Activated CD4-positive, alpha-beta T cell treated with anti-CD3 and anti-CD28 coated beads, Interleukin-10, Interleukin-2, amounts not matched to agents 100 ng/mL and 50 ng/mL, durations not matched to agents 16 hours and 8 hours (primary cell): ENCODE results near the gene NSUN4.
"Not testable (repeated sequence)": the region's sequence is repeated elsewhere in the genome, so short reads cannot be mapped to it uniquely, and the experiment has no call there.

Experiments used
- DNase-seq: peaks from one replicate; pipeline ENCODE4 v3.0.0-alpha.2; 2020

Gene NSUN4

DNA sequence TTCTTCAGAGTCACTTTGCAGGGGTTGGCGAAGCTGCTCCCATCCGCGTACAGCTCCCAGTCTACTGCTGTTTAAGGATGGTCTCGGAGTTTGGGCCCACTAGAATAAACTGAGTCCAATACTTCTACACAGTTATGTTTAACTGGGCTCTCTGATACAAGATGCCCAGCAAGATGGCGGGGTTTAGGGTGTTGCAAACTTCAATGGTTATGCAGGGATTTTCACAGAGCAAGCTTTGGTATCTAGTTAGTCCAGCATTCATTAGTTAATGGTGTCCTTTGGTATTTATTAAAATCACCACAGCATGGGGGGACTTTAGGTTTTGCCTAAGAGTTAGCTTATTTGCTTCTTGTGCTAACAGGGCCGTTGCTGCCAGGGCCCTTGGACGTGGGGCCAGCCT lies 12.4 kb upstream of the NSUN4 start:
- DNase-seq = not testable (repeated sequence)

DNA sequence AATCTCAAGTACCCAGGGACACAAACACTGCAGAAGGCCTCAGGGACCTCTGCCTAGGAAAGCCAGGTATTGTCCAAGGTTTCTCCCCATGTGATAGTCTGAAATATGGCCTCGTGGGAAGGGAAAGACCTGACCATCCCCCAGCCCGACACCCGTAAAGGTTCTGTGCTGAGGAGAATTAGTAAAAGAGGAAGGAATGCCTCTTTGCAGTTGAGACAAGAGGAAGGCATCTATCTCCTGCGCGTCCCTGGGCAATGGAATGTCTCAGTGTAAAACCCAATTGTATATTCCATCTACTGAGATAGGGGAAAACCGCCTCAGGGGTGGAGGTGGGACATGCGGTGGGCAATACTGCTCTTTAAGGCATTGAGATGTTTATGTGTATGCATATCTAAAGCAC lies 10.8 kb upstream of the NSUN4 start:
- not testable (repeated sequence) for DNase-seq

DNA sequence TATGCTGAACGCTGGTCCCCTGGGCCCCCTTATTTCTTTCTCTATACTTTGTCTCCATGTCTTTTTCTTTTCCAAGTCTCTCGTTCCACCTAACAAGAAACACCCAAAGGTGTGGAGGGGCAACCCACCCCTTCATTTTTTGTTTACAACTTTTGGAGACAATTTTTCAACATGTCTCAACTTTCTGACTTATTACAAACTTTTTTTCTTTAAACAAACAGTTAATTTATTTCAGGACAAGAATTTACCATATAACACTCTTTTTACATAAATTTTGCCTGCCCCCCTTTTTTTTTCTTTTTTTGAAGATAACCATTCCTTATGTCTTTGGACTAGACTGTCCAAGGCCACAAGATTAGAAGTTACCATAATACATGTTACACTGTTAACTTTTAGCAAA lies 10.2 kb upstream of the NSUN4 start:
- DNase-seq = not testable (repeated sequence)

DNA sequence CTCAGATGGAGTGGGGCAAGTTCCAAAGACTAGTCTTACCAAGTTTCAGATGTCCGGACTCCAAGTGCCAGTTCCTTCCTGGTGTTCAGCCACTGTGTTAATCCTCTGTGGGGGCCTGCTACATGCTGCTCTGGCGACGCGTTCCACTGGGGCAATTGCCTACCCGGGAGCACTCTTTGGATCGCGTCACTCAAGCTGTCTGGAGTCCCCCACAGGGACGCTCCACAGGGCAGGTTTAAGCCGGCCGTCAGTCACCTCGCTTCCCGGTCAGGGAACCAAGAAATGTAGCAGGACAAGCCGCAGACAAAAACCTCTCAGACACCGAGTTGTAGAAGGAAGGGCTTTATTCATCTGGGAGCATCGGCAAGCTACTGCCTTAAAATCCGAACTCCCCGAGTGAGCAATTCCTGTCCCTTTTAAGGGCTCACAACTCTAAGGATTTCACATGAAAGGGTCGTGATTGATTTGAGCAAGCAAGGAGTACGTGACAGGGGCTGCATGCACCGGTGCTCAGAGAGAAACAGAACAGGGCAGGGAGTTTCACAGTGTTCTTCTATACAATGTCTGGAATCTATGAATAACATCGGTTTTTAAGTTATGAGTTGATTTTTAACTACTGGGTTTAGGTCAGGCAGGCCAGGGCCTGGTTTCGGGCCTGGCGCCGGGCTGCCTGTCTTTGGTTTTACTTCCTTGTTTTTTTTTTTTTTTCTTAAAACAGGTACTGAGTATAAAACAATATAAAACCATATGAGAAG lies 8.6 kb upstream of the NSUN4 start:
- DNase-seq = not testable (repeated sequence)

DNA sequence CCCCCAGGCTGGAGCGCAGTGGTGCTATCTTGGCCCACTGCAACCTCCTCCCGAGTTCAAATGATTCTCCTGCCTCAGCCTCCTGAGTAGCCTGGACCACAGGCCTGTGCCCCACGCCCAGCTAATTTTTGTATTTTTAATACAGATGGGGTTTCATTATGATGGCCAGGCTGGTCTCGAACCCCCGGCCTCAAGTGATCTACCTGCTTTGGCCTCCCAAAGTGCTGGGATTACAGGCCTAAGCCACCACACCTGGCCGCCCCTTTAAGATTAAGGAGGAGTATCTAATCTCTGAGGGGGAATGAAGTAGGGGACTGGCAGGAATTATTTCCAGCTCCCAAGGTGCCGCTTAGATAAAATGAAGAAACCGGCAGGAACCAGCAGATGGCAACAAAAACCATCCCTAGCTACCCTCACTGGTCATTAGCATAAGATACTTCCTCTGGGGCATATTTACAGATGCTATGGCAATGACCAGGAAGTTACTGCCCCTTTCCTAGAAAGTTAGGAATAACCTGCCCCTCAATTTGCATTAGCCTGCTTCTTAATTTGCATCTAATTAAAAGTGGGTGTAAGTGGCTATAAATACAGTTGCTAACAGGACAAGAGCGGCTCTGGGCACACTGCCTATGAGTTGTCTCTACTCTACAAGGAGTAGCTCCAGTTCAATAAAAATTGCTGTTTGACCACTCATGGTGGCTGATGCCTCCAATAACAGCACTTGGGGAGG lies 7.1 kb upstream of the NSUN4 start:
- DNase-seq = no peak

DNA sequence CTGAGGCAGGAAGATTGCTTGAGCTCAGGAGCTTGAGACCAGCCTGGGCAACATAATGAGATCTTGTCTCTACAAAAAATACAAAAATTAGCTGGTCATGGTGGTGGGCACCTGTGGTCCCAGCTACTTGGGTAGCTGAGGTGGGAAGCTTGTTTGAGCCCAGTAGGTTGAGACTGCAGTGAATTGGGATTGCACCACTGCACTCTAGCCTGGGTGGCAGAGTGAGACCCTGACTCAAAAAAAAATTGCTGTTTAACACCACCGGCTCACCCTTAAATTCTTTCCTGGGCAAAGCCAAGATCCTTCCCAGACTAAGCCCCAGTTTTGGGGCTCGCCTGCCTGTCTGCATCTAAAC lies 6.6 kb upstream of the NSUN4 start:
- DNase-seq = no peak

DNA sequence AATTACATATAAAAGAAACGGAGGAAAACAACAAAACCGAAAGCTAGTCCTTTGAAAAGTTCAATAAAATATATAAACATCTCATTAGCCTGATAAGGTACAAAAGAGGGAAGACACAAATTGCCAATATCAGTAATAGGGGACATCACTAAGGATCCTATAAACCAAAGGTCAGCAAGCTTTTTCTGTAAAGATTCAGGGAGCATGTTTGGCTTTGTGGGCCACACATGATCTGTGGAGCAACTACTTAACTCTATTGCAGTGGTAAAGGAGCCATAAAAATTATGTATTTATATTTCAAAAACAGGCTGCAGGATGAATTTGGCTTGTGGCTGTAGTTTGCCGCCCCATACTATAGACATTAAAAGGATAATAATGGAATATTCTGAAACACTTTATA lies 5.5 kb upstream of the NSUN4 start:
- no peak for DNase-seq

DNA sequence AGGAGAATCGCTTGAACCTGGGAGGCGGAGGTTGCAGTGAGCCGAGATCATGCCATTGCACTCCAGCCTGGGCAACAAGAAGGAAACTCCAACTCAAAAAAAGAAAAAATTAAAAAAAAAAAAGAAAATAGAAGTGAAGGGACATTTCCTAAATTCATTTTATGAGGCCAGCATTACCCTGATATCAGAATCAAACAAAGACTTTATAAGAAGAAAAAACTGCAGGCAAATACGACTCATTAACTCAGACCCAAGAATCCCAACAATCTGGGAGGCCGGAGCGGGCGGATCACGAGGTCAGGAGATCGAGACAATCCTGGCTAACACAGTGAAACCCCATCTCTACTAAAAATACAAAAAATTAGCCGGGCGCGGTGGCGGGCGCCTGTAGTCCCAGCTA lies 3.2 kb upstream of the NSUN4 start:
- DNase-seq = not testable (repeated sequence)

DNA sequence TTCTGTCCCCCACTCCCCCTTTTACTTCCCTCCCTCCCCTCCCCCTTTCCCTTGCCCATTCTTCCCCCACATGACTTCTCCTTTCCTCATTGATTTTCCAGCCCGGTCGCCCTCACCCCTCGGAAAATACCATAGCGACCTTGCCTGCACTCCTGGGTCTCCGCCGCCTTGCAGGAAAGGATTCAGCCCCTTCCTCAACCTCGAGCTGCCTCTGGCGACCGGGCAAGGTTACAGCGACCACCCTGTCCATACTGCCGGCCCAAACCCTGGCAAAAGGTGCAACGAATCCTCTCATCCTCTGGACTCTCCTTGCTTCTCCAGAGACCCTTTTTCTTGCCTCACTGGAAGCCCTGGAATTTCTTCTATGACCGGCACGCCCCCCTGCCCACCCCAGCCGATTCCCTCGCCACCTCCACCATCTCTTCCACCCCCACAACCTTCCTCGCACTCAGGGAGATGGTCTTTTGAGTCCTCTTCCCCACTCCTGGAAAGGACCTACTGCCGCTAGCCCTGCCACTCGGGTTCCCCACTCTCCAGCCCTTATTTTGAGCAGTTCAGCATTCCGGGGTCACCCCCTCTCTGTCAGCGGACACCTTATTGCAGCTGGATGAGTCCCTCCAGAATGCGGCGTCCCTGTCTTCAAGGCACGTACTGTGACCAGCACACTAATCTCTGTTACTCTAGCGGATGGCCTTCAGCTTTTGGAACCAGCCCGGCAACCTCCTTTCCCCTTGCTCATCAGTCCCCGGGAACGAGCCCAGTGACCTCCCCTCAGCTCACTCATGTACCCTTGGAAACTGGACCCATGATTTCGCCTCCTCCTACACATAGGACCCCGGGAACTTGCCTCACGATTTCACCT lies 846 bp downstream of the NSUN4 start:
- DNase-seq = no peak

DNA sequence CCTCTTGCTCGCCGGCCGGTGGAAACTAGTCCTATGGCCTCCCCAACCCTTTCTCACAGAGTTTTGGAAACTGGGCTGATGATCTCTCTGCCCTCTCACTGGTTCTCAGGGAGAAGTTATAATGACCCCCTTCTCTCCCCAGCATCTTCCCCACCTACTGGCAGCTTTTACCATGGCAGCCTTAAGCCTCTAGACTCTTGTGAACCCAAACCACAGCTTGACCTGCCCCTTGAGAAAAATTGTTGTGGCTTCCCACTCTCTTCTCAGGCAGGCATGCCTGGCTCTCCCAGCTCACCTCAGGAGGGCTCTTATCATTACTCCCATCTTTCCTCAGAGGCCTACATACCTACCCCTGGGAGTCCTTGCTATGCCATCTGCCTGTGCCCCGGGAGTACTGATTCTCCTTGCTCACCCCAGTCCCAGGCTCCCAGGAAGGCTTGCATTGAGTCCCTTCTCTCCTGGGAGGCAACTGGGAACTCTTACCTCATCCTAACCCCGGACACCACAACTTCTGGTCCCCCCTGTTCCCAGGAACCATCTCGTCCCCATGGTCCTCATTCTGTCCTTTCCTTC lies 1.6 kb downstream of the NSUN4 start:
- peak; percentile 20 for DNase-seq

DNA sequence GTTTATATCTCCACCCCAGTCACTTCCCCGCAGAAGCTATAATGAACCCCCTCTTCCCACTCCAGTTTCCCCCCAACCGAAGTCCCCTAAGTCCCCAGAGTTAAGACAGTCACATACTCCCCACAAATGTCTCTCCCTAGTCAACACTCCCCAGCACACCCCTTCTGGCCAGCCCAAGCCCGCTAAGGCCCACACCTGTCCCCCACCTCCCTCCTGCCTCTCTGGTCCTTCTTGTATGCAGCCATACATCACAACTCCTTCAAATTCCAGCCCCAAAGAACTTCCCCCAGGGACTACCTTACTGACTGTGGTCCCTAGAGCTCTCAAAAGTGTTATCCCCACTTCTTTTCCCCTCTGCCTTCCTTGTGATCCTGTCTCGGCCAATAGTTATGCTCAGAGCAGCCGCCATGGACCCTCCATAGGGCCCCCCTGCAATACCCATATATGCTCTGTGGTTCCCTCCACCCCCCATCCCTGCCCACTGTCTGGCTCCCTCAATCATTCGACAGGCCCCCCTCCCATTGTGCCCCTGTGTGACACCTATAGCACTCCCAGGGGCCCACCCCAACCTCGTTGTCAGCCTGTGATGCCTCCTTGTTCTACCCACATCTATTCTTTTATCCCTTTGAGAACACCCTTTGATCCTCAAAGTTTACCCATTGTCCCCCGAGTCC lies 2.2 kb downstream of the NSUN4 start:
- no peak for DNase-seq

DNA sequence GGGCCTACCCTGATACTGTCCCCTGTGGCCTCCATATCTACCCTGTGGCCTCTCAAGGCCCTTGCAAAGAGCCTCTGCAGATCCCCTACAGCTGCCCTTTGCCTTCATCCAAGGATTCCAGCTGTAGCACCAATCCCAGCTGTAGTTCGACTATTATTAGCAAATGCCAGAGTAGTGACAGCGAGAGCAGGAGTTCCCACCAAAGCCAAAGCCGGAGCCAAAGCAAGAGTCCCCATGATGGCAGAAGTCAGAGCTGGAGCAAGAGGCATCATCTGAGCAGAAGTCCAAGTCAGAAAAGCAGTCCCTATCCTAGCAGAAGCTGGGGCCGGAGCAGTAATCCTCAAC lies 2.7 kb downstream of the NSUN4 start:
- DNase-seq = no peak

DNA sequence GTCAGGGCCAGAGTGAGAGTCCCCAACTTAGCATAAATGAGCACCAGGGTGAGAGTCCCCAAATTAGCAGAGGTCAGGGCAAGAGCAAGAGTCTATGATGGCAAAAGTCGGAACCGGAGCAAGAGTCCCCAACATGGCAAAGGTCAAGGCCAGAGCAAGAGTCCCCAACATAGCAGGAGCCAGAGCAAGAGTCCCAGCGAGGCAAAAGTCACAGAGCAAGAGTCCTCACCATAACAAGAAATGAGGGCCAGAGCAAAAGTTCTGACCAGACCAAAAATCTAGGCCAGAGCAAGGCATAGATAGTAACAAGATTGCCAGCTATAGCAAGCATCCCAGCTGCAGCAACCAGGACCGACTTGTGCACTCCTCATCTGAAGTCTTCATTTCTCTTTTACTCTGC lies 3.1 kb downstream of the NSUN4 start:
- DNase-seq = no peak

DNA sequence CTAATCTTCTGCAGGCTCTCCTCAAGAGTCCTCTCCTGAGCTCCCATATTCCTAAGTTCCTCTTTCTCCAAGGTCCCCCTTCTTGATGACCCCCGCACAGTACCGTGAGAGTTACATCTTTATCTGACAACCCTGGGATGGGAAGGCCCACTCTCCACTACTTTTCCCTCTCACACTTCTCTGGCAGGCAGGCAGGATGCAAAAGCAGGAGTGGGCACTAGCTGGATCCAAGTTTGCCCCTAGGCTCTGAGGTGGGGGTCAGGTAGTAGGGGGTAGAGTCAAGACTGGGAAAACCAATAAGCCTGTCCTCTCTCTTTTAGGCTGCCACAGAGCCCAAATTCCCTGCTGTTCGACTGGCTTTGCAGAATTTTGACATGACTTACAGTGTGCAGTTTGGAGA lies 3.9 kb downstream of the NSUN4 start:
- no peak for DNase-seq

DNA sequence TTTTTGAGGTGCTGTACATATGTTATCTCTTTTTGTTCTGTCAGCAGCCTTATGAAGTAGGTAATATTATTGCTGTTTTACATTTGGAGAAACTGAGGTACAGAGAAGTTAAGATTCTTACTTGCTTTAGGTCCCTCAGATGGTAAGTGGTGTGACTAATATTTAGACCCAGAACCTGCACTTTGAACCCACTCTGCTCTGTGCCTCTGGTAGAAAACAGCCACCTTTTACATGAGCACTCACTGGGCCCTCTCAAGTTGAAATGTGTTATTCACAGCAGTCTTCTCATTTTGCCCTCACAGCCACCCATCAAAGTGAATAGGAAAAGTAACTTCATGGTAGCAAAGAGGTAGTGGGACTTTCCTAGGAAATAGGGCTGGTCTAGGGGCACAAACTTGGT lies 4.7 kb downstream of the NSUN4 start:
- no peak for DNase-seq

DNA sequence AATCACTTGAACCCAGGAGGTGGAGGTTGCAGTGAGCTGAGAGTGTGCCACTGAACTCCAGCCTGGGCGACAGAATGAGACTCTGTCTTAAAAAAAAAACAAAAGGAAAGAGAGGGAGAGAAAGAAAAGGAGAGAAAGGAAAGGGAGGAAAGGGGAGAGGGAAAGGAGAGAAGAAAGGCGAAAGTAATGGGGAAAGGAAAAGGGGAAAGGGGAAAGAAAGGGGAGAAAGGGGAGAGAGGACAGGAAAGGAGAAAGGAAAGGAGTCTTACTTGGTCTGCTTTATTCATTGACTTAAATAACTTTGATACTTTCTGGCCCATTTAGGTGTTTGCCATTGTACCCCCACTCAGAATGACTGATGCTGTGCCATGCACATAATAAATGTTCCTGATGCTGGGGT lies 11.8 kb downstream of the NSUN4 start:
- DNase-seq = no peak

DNA sequence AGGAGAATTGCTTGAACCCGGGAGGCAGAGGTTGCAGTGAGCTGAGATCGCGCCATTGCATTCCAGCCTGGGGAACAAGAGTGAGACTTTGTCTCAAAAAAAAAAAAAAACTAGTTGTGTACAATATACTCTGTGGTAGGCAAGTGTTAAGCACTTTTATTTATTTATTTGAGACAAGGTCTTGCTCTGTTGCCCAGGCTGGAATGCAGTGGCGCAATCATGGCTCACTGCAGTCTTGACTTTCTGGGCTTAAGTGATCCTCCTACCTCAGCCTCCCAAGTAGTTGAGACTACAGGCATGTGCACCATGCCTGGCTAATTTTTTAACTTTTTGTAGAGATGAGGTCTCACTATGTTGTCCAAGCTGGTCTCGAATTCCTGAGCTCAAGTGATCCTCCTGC lies 15.3 kb downstream of the NSUN4 start:
- DNase-seq = not testable (repeated sequence)

DNA sequence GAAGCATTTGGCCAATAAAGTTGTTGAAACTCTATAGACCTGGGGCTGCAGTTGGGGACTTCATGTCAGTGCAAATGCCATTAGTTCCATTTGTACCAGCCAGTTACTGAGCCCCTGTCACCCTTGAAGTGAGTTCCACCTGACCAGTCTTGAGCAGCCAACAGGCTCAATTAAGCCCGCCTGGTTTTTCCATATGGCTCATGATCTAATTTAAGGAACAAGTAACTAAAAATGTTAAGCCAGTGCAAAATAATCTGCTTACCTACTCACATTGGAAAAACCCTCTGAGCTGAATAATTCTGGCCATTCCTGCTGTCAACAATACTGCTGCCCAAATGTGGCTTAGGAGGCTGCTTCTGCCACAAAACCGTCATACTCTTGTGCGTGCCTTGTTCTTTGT lies 21.6 kb downstream of the NSUN4 start:
- DNase-seq = no peak

DNA sequence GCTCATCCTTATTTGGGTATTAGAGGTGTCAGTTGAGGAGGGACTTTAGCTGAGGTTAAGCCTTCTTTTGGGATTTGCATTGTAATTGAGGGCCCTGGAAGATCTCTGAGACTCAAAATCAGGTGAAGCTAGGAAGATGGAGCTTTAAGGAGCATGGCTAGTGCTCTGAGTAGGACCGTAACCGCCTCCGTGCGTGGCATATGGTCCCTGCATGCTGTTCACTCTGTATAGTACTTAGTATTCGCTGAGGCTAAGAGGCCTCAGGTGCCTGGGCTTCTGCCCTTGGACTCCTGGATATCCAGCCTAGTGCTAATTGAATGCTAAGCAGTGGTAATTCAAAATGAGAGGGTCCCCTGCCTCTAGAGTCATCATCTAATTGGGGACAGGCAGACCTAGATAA lies 22.5 kb downstream of the NSUN4 start:
- DNase-seq = no peak

DNA sequence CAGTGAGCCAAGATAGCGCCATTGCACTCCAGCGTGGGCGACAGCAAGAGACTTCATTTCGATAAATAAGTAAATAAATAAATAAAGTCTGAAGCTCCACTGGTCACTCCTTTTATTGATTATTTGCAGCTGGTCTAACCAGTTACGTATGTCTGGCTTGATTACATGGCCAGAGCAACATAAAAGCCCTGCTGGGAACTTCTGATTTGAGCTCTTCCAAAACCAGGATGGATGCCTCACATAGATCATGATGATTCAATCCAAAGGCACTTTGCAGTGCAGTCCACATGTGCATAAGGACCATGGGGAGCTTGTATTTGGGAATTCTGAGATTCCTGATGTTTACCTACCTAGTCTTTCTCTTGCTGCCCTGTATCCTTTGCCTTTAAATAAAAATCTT lies 24.0 kb downstream of the NSUN4 start:
- no peak for DNase-seq

DNA sequence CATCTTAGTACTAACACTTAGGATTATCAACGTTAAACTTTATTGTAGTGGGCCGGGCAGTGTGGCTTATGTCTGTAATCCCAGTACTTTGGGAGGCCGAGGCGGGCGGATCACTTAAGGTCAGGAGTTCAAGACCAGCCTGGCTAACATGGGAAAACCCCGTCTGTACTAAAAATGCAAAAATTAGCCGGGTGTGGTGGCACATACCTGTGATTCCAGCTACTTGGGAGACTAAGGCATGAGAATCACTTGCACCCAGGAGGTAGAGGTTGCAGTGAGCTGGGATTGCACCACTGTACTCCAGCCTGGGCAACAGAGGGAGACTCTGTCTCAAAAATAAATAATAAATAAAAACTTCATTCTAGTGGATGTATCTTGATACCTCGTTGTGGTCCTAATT lies 25.2 kb downstream of the NSUN4 start:
- DNase-seq = not testable (repeated sequence)

DNA sequence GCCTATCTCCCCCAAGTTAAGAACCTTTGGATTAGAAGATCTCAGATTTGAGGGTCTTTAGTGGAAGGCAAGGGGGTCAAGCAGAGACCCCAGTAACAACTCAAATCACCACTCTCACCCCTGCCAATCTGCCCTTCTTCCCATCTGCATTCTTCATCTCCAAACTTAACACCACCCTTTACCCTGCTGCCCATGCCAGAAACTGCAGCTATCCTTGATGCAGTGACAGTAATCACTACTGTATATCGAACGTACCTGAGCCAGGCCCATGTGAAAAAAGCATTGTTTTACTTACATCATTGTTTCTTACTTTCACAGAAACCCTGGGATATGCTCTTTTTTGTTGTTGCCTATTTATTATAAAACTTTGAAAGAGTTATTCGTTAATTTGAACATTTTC lies 26.5 kb downstream of the NSUN4 start:
- no peak for DNase-seq

DNA sequence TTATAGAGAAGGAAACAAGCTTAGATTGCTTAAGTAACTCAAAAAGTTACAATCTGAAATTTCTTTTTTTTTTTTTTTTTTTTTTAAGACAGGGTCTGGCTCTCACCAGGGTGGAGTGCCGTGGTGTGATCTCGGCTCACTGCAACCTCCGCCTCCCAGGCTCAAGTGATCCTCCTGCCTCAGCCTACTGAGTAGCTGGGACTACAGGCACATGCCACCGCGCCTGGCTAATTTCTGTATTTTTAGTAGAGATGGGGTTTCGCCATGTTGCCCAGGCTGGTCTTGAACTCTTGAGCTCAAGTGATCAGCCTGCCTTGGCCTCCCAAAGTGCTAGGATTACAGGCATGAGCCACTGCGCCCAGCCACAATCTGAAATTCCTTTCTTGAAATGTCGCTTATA lies 27.1 kb downstream of the NSUN4 start:
- DNase-seq = not testable (repeated sequence)
